GM18498 (cell line): ENCODE data around the gene ARL4D.
"Not testable (repeated sequence)": the region's sequence is repeated elsewhere in the genome, so short reads cannot be mapped to it uniquely, and the experiment has no call there.

Experiments used
- ATAC-seq: cut with Tn5 transposase; IDR thresholded peaks from one replicate; pipeline ENCODE4 v1.9.1; 2021; ENCODE audit warnings: mild to moderate bottlenecking, moderate library complexity; ENCODE audit not compliant: unreplicated experiment

The ARL4D gene

GRCh38 chr17:43368740-43369506 is 29.9 kb upstream of the ARL4D start:
- peak; percentile 36 for ATAC-seq

GRCh38 chr17:43369986-43370385 is 28.8 kb upstream of the ARL4D start:
- ATAC-seq = no peak

- ATAC-seq = no peak
These were observed 27.5 kb upstream of the ARL4D start for GRCh38 chr17:43371227-43371821.

- ATAC-seq = peak; percentile 36
These were observed 26.4 kb upstream of the ARL4D start for GRCh38 chr17:43372273-43372911.

GRCh38 chr17:43373356-43373755 is 25.4 kb upstream of the ARL4D start:
- ATAC-seq = no peak

- not testable (repeated sequence) for ATAC-seq
These were observed 22.9 kb upstream of the ARL4D start for GRCh38 chr17:43375915-43376314.

- no peak for ATAC-seq
These were observed 21.6 kb upstream of the ARL4D start for GRCh38 chr17:43377056-43377810.

- no peak for ATAC-seq
These were observed 20.0 kb upstream of the ARL4D start for GRCh38 chr17:43378766-43379165.

GRCh38 chr17:43380307-43380706 is 18.5 kb upstream of the ARL4D start:
- no peak for ATAC-seq

- ATAC-seq = no peak
These were observed 17.6 kb upstream of the ARL4D start for GRCh38 chr17:43381204-43381603.

GRCh38 chr17:43381621-43382020 is 17.2 kb upstream of the ARL4D start:
- no peak for ATAC-seq

GRCh38 chr17:43382776-43383175 is 16.0 kb upstream of the ARL4D start:
- no peak for ATAC-seq

GRCh38 chr17:43383372-43383771 is 15.4 kb upstream of the ARL4D start:
- ATAC-seq = no peak

- no peak for ATAC-seq
These were observed 14.8 kb upstream of the ARL4D start for GRCh38 chr17:43383826-43384475.

GRCh38 chr17:43384476-43384862 is 14.3 kb upstream of the ARL4D start:
- no peak for ATAC-seq

- no peak for ATAC-seq
These were observed 13.6 kb upstream of the ARL4D start for GRCh38 chr17:43385046-43385831.

GRCh38 chr17:43388359-43389045 is 10.3 kb upstream of the ARL4D start:
- peak; percentile 74 for ATAC-seq

- ATAC-seq = peak; percentile 58
These were observed 9.5 kb upstream of the ARL4D start for GRCh38 chr17:43389046-43389947.

GRCh38 chr17:43392397-43392796 is 6.4 kb upstream of the ARL4D start:
- ATAC-seq = no peak
